ENCODE measurements around the gene PARD3B.

The PARD3B gene

DNA sequence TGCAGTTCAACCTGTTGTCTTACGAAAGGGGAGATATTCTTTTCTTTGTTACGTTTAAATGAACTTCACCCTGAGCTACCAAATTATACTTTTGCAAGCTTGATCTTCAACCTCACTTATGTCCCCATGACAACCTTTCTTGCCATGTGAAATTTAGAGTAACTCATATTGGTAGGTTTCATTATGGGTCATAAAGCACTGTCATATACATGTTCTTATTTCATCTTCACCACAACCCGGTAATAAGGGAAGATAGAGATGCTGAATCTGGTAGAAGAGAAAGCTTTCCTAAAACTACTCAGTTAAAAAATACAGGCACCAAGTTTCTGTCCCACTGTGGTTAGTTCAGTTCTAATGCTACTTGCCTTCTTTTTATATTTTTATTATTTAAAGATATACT, 928.5 kb downstream of the PARD3B start:
- TF ChIP-seq, protein P1, sequence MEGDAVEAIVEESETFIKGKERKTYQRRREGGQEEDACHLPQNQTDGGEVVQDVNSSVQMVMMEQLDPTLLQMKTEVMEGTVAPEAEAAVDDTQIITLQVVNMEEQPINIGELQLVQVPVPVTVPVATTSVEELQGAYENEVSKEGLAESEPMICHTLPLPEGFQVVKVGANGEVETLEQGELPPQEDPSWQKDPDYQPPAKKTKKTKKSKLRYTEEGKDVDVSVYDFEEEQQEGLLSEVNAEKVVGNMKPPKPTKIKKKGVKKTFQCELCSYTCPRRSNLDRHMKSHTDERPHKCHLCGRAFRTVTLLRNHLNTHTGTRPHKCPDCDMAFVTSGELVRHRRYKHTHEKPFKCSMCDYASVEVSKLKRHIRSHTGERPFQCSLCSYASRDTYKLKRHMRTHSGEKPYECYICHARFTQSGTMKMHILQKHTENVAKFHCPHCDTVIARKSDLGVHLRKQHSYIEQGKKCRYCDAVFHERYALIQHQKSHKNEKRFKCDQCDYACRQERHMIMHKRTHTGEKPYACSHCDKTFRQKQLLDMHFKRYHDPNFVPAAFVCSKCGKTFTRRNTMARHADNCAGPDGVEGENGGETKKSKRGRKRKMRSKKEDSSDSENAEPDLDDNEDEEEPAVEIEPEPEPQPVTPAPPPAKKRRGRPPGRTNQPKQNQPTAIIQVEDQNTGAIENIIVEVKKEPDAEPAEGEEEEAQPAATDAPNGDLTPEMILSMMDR (conservative IDR thresholded peaks at IDR 0.05; ENCODE audit: low read depth, low read length) = no peak
- no peak for DNase-seq (ENCODE audit: low read depth)
- H3K4me3 ChIP-seq (ENCODE audit: low read length) = no peak overlapping the region

DNA sequence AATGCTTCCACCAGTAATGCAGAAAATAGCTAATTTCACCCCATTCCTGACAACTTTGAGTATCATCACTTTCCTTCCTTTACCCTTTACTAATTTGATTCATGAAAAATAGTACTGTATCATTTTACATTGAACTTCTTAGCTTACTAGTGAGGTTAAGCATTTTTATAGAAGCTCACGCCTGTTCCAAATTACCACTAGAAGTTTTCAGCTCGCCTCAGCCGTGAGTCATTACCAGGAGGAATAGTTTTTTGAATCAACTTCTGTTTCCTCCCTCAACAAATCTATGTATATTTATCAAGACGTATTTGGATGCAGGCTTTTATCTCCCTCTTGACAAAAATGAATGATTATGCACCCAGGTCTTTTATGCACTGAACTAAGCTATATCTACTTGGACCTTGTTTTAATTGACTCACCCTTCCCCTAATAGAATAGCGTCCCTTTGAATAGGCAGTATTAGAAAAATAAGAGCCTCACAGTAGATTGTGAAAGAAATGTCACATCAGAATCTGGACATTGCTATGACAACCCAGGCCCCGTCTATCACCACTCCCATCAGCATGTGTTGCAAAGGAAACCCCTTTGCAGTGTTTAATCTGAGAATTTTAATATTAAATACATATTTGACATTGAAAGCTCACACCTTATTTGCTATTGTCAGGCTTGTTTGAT, 929.6 kb downstream of the PARD3B start:
- TF ChIP-seq, protein P1 (conservative IDR thresholded peaks at IDR 0.05; ENCODE audit: low read depth, low read length) = no peak
- H3K4me3 ChIP-seq (ENCODE audit: low read length) = no peak overlapping the region

GRCh38 chr2:205475416-205475768, 930.1 kb downstream of the PARD3B start:
- H3K4me3 ChIP-seq (ENCODE audit: low read length) = no peak overlapping the region
- TF ChIP-seq, protein P1 (conservative IDR thresholded peaks at IDR 0.05; ENCODE audit: low read depth, low read length) = no peak
- no peak for DNase-seq (ENCODE audit: low read depth)

More for the DNA sequence above, 929.6 kb downstream of the PARD3B start:
- DNase-seq (ENCODE audit: low read depth) = no peak

DNA sequence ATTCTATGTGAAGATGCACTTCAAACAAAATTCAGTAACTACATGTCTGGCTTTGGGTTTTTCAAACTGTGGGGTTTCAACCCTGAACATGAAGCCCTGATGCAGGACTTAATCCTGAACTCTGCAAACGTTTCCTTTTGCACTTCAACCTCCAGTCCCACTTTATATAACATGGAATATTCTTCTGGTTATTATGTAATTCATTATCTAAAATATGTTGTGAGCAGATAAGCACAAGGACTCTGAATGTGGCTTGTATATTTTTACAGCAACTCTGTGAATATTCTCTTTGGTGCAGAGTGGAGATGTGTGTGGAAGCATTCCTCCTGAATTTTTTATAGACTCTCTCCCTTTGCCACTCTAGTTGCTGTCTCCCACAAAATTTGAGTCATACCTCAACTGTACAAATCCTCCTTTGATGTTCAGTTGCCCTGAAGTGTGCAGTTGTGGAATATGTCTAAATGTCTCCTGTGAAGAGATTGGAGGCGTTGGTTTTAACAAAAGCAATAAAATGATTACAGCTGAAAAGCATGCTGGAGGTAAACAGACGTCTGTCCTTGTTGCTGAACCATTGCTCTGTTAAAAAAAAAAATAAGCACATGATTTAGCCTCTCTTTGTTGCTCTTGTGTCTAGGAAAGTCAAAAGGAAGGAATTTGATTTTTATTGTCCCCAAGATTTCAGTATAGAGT, 931.9 kb downstream of the PARD3B start:
- no peak for DNase-seq (ENCODE audit: low read depth)

GRCh38 chr2:205481861-205482260, 936.6 kb downstream of the PARD3B start:
- no peak overlapping the region for H3K4me3 ChIP-seq (ENCODE audit: low read length)
- TF ChIP-seq, protein P1 (conservative IDR thresholded peaks at IDR 0.05; ENCODE audit: low read depth, low read length) = no peak
- no peak for DNase-seq (ENCODE audit: low read depth)

More for the DNA sequence above, 931.9 kb downstream of the PARD3B start:
- TF ChIP-seq, protein P1 (conservative IDR thresholded peaks at IDR 0.05; ENCODE audit: low read depth, low read length) = no peak
- no peak overlapping the region for H3K4me3 ChIP-seq (ENCODE audit: low read length)

- TF ChIP-seq, protein P1 (conservative IDR thresholded peaks at IDR 0.05; ENCODE audit: low read depth, low read length) = no peak
- no peak overlapping the region for H3K4me3 ChIP-seq (ENCODE audit: low read length)
- DNase-seq (ENCODE audit: low read depth) = no peak
Measured at GRCh38 chr2:205482399-205483081, 937.3 kb downstream of the PARD3B start.

All from retinal pigment epithelial cell (primary cell).